GM12878 (cell line): ENCODE results near the gene TXNDC16. TPM values are rescaled to one million over a fixed set of nuclear protein-coding genes. Genes with fewer than 3 reads are reported as not detected.

Source experiments
- ATF7 ChIP-seq: fragments of 450-650 bp; IDR thresholded peaks from 2 replicates; pipeline ENCODE4 v1.6.1; 2016; ENCODE audit warnings: low read depth, mild to moderate bottlenecking
- CEBPB ChIP-seq, 2 experiments: fragments of 150-350 bp in 1 of 2; IDR thresholded peaks; 2 replicates each; pipeline ENCODE4 v1.6.1; 2012 to 2014; ENCODE audit warnings: low read depth in 2 of 2, low read length in 2 of 2, borderline replicate concordance in 1 of 2, inconsistent platforms in 1 of 2
- CREM ChIP-seq: IDR thresholded peaks from 2 replicates; pipeline ENCODE4 v1.6.1; 2014; ENCODE audit warnings: antibody characterized with exemption, low read depth
- GABPA ChIP-seq: IDR thresholded peaks from 2 replicates; pipeline ENCODE4 v1.6.1; 2014; ENCODE audit warnings: antibody characterized with exemption, low read depth, mild to moderate bottlenecking, inconsistent platforms
- MEF2A ChIP-seq: IDR thresholded peaks from 2 replicates; pipeline ENCODE4 v1.6.1; 2011; ENCODE audit warnings: low read depth, mild to moderate bottlenecking, low read length, moderate library complexity; ENCODE audit not compliant: insufficient read depth
- NFIC ChIP-seq: IDR thresholded peaks from 2 replicates; pipeline ENCODE4 v1.6.1; 2012; ENCODE audit warnings: low read depth, mild to moderate bottlenecking, inconsistent platforms, low read length, moderate library complexity
- polyA plus RNA-seq, 11 experiments: library from polyadenylated mRNA; depleted of rRNA in 4 of 11; unstranded in 6 of 11; stranded (reverse) in 5 of 11; fragments of >200 nt; fragmentation: Nextera tagmentation in 4 of 11; fragmentation: Illumina TruSeq in 1 of 11; extraction: Ambion mirVana in 4 of 11; extraction: Trizol in 1 of 11; gene quantifications; 1 replicate in 1 of 11; 2 replicates in 10 of 11; pipeline versions ENCODE4 v1.2.1 to v1.2.3, GENCODE V29; 2011 to 2016; ENCODE audit warnings: inconsistent platforms in 2 of 11, missing spikeins in 2 of 11, low read depth in 1 of 11
- total RNA-seq, 4 experiments: library from RNA; depleted of rRNA in 3 of 4; stranded (reverse); fragments of >200 nt in 3 of 4; fragmentation: Illumina TruSeq in 1 of 4; extraction: Trizol in 1 of 4; gene quantifications; 2 replicates each; pipeline versions ENCODE4 v1.2.1 to v1.2.3, GENCODE V29; 2013 to 2021
- TF ChIP-seq, protein P1 (sequence below): IDR thresholded peaks from 2 replicates; pipeline ENCODE4 v1.6.1; 2012; ENCODE audit warnings: low read length, inconsistent platforms
- TF ChIP-seq, protein P2 (sequence below): fragments of 450-650 bp; IDR thresholded peaks from 2 replicates; pipeline ENCODE4 v1.6.1; 2016; ENCODE audit warnings: mild to moderate bottlenecking
- TF ChIP-seq, protein P3 (sequence below): IDR thresholded peaks from 2 replicates; pipeline ENCODE4 v1.6.1; 2012; ENCODE audit warnings: low read depth, low read length, improper control_type of control experiment
- TF ChIP-seq, protein P4 (sequence below): IDR thresholded peaks from 2 replicates; pipeline ENCODE4 v1.6.1; 2011; ENCODE audit warnings: low read depth, mild to moderate bottlenecking, low read length, moderate library complexity, borderline replicate concordance; ENCODE audit errors: extremely low read depth

TXNDC16 gene
- total and polyA plus RNA-seq, 10 of the 15 experiments (the other 5 are each of a cell fraction or from before 2014, with no cell fraction given), result 1.2 to 7.9 (median 5.5) TPM

DNA sequence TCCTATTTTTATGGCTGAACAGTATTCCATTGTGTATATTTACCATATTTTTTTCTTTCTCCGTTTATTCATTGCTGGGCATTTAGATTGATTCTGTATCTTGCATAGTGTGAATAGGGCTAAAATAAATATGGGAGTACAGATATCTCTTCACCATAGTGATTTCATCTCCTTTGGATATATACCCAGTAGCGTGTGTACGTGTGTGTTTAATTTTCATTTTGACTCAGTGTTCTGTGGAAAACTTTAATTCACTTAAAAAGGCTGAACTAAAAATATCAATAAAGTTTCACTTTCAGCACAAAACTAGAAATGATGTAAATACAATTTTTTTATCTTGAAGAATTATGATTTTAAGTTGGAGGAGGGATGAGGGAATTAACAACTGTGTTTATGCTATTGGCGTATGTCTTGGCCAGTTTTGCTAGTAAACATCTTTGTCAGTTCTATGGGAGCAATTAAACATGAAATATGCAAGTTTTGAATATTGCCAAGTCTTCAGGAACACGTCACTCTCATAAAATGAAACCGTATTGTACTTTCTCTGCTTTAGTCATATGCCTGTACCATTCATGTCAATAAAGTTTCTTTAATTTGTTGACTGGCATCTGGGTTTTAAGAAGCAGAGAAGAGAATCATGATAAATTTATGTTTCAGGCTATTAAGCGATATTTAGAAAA, 138.4 kb downstream of the TXNDC16 start (continued):
- TF ChIP-seq, protein P1, sequence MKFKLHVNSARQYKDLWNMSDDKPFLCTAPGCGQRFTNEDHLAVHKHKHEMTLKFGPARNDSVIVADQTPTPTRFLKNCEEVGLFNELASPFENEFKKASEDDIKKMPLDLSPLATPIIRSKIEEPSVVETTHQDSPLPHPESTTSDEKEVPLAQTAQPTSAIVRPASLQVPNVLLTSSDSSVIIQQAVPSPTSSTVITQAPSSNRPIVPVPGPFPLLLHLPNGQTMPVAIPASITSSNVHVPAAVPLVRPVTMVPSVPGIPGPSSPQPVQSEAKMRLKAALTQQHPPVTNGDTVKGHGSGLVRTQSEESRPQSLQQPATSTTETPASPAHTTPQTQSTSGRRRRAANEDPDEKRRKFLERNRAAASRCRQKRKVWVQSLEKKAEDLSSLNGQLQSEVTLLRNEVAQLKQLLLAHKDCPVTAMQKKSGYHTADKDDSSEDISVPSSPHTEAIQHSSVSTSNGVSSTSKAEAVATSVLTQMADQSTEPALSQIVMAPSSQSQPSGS, result 0 out of 2 replicates have a peak, but pooled peaks have one; percentile 26
- TF ChIP-seq GABPA (no peak), MEF2A (0 out of 2 replicates have a peak, but pooled peaks have one; percentile 48), ATF7 (0 out of 2 replicates have a peak, but pooled peaks have one; percentile 35), CREM (peak; percentile 43; the same call in 1 of the 2 replicates), NFIC (peak; percentile 83; the same call in 1 of the 2 replicates), CEBPB (IDR thresholded peaks at IDR 0.05; ENCODE audit: borderline replicate concordance in 1 of 2, low read depth in 2 of 2, low read length in 2 of 2) (0 out of 4 replicates have a peak, but pooled peaks of 1 of the 2 experiments have one; percentile 22)
- TF ChIP-seq, protein P2, sequence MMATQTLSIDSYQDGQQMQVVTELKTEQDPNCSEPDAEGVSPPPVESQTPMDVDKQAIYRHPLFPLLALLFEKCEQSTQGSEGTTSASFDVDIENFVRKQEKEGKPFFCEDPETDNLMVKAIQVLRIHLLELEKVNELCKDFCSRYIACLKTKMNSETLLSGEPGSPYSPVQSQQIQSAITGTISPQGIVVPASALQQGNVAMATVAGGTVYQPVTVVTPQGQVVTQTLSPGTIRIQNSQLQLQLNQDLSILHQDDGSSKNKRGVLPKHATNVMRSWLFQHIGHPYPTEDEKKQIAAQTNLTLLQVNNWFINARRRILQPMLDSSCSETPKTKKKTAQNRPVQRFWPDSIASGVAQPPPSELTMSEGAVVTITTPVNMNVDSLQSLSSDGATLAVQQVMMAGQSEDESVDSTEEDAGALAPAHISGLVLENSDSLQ, result peak; percentile 24; the same call in 1 of the 2 replicates
- TF ChIP-seq, protein P3, sequence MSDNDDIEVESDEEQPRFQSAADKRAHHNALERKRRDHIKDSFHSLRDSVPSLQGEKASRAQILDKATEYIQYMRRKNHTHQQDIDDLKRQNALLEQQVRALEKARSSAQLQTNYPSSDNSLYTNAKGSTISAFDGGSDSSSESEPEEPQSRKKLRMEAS, result no peak
- TF ChIP-seq, protein P4, sequence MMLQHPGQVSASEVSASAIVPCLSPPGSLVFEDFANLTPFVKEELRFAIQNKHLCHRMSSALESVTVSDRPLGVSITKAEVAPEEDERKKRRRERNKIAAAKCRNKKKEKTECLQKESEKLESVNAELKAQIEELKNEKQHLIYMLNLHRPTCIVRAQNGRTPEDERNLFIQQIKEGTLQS, result no peak
- TF ChIP-seq, all 136 proteins: peak for 10
